Inferior parietal cortex (tissue), 1 donor: ENCODE results near the gene TMEM184C.

ENCODE experiments used
- DNase-seq: peaks from one replicate; pipeline ENCODE4 v3.0.0-alpha.2; 2016; ENCODE audit errors: extremely low spot score

Gene TMEM184C

GRCh38 chr4:147617173-147617840 lies at the start of gene TMEM184C:
Gene TMEM184C (plus strand): TSS chr4:147617397. CDS start chr4:147617957, 560 bp downstream.
- peak; percentile 98 for DNase-seq

GRCh38 chr4:147570616-147571015 lies 46.6 kb upstream of the TMEM184C start:
- no peak for DNase-seq

- no peak for DNase-seq
These were observed 46.0 kb upstream of the TMEM184C start for GRCh38 chr4:147571036-147571770.

GRCh38 chr4:147576084-147576483 lies 41.1 kb upstream of the TMEM184C start:
- no peak for DNase-seq

- no peak for DNase-seq
These were observed 39.1 kb upstream of the TMEM184C start for GRCh38 chr4:147578051-147578476.

GRCh38 chr4:147578593-147578992 lies 38.6 kb upstream of the TMEM184C start:
- DNase-seq: no peak

GRCh38 chr4:147580396-147580795 lies 36.8 kb upstream of the TMEM184C start:
- no peak for DNase-seq

GRCh38 chr4:147581606-147582350 lies 35.4 kb upstream of the TMEM184C start:
- no peak for DNase-seq

- DNase-seq: no peak
These were observed 34.7 kb upstream of the TMEM184C start for GRCh38 chr4:147582386-147583060.

GRCh38 chr4:147583876-147584275 lies 33.3 kb upstream of the TMEM184C start:
- no peak for DNase-seq

- no peak for DNase-seq
These were observed 31.2 kb upstream of the TMEM184C start for GRCh38 chr4:147586032-147586431.

GRCh38 chr4:147586637-147587036 lies 30.6 kb upstream of the TMEM184C start:
- no peak for DNase-seq

GRCh38 chr4:147587041-147587440 lies 30.2 kb upstream of the TMEM184C start:
- DNase-seq: peak; percentile 42

- DNase-seq: peak; percentile 20
These were observed 27.6 kb upstream of the TMEM184C start for GRCh38 chr4:147589586-147589985.

- DNase-seq: peak; percentile 93
These were observed 26.8 kb upstream of the TMEM184C start for GRCh38 chr4:147590249-147590920.

- no peak for DNase-seq
These were observed 26.1 kb upstream of the TMEM184C start for GRCh38 chr4:147591106-147591505.

- DNase-seq: no peak
These were observed 23.1 kb upstream of the TMEM184C start for GRCh38 chr4:147594107-147594506.

GRCh38 chr4:147594578-147594977 lies 22.6 kb upstream of the TMEM184C start:
- no peak for DNase-seq

GRCh38 chr4:147596377-147596776 lies 20.8 kb upstream of the TMEM184C start:
- no peak for DNase-seq

GRCh38 chr4:147596981-147597380 lies 20.2 kb upstream of the TMEM184C start:
- DNase-seq: no peak

- DNase-seq: no peak
These were observed 19.6 kb upstream of the TMEM184C start for GRCh38 chr4:147597561-147597960.
